Measurements from ENCODE around the gene PROK1. TPM values are rescaled to one million over a fixed set of nuclear protein-coding genes. Genes with fewer than 3 reads are reported as not detected.

The PROK1 gene
- total and polyA plus RNA-seq, 10 of the 15 experiments (the other 5 are each of a cell fraction or from before 2014, with no cell fraction given): not detected

DNA sequence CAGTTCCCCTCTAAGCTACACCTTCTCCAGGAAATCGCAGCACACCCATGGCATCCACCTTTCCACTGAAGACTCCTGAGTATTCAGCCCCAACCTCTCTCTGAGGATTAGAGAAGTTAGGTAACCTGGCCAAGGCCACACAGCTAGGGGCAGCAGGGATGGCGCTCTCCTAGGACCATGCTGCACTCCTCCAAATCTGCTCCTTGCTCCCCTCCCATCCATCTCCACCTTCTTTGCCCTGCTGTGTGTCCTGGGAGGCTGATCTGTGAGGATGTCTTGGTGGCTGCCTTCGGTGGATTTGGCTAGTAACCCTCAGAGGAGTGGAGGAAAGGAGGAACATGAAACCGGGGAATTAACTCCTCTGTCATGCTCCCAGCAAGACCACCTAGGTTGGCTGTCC is 20.0 kb upstream of the PROK1 start:
- no peaks in the 10 kb centered on the region for H3K4me1 ChIP-seq (ENCODE audit: control insufficient read depth, insufficient read depth, low read length)
- H3K79me2 ChIP-seq (ENCODE audit: control insufficient read depth, insufficient read depth, low read length): no peaks in the 10 kb centered on the region
- DNase-seq (ENCODE audit: low read depth, low spot score) (no peak), FAIRE-seq (no peak), ATAC-seq (no peak)
- no peak overlapping the region for H3K4me3 ChIP-seq
- no peak overlapping the region for H3K9ac ChIP-seq (ENCODE audit: control insufficient read depth, insufficient read depth, low read length)
- H3K27me3 ChIP-seq (replicated peaks in 1 of 2; ENCODE audit: control insufficient read depth in 2 of 2, insufficient read depth in 2 of 2, low read length in 1 of 2): peaks cover 0 to 3% of the 10 kb centered on the region in 2 experiments; a peak in 3 of 4 replicates
- H3K4me2 ChIP-seq (ENCODE audit: control insufficient read depth, insufficient read depth): no peak overlapping the region
- no peak overlapping the region for H3K27ac ChIP-seq (ENCODE audit: control insufficient read depth, insufficient read depth)
- H3K36me3 ChIP-seq (ENCODE audit: control insufficient read depth in 2 of 2, insufficient read depth in 2 of 2, low read length in 1 of 2): no peaks in the 10 kb centered on the region
- SMC1A ChIA-PET (ENCODE audit: uncharacterized antibody, unreplicated experiment): interaction anchor here (1.0 to 1.2 kb wide), 2 partner anchors 10 to 23 kb away, joined by 4 read pairs; partner anchors contain the start of gene LAMTOR5
- no peak overlapping the region for H2AFZ ChIP-seq (ENCODE audit: control insufficient read depth, low read depth, low read length)
- RAD21 ChIA-PET (ENCODE audit: unreplicated experiment): interaction anchor here (1.9 kb wide), 1 partner anchor 15 kb away, joined by 4 read pairs; no protein-coding TSS in a partner anchor
- POLR2A ChIA-PET: no interaction called here
- BruUV-seq (replicated peaks): no TSS peak
- CTCF ChIA-PET: interaction anchor here (0.6 to 3.0 kb wide), 6 partner anchors 8 to 234 kb away, joined by 3 to 11 read pairs (median 3); no protein-coding TSS in a partner anchor
- in situ Hi-C loops (cut with MboI): no loop called here
- intact Hi-C loops (cut with micrococcal nuclease; ENCODE audit: unreplicated experiment): no loop called here
- 28% methylated on average over 4 of the region's 4 CpGs for WGBS (ENCODE audit: insufficient coverage, insufficient replicate concordance, low lambda C conversion rate, missing lambda C conversion rate)
- H4K20me1 ChIP-seq (ENCODE audit: control insufficient read depth, insufficient read depth): no peaks in the 10 kb centered on the region
- H3K9me3 ChIP-seq (replicated peaks; ENCODE audit: control insufficient read depth, insufficient read depth, low read length): no peaks in the 10 kb centered on the region
- TF ChIP-seq, protein P1, sequence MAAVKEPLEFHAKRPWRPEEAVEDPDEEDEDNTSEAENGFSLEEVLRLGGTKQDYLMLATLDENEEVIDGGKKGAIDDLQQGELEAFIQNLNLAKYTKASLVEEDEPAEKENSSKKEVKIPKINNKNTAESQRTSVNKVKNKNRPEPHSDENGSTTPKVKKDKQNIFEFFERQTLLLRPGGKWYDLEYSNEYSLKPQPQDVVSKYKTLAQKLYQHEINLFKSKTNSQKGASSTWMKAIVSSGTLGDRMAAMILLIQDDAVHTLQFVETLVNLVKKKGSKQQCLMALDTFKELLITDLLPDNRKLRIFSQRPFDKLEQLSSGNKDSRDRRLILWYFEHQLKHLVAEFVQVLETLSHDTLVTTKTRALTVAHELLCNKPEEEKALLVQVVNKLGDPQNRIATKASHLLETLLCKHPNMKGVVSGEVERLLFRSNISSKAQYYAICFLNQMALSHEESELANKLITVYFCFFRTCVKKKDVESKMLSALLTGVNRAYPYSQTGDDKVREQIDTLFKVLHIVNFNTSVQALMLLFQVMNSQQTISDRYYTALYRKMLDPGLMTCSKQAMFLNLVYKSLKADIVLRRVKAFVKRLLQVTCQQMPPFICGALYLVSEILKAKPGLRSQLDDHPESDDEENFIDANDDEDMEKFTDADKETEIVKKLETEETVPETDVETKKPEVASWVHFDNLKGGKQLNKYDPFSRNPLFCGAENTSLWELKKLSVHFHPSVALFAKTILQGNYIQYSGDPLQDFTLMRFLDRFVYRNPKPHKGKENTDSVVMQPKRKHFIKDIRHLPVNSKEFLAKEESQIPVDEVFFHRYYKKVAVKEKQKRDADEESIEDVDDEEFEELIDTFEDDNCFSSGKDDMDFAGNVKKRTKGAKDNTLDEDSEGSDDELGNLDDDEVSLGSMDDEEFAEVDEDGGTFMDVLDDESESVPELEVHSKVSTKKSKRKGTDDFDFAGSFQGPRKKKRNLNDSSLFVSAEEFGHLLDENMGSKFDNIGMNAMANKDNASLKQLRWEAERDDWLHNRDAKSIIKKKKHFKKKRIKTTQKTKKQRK (IDR thresholded peaks at IDR 0.05; ENCODE audit: low read depth, low read length): no peak
- TF ChIP-seq TCF3 (IDR thresholded peaks at IDR 0.05; ENCODE audit: borderline replicate concordance, insufficient read depth, low read depth, low read length) (no peak), HDAC2 (IDR thresholded peaks at IDR 0.05) (no peak), JUND (IDR thresholded peaks at IDR 0.05; ENCODE audit: low read depth, low read length) (no peak), GABPA (IDR thresholded peaks at IDR 0.05; ENCODE audit: low read depth) (no peak), PAX5 (IDR thresholded peaks at IDR 0.05; ENCODE audit: borderline replicate concordance, low read depth, low read length) (no peak), GATAD2B (conservative IDR thresholded peaks at IDR 0.05; ENCODE audit: low read depth) (no peak), CTCF (IDR thresholded peaks at IDR 0.05 in 2 of 3, conservative IDR thresholded peaks at IDR 0.05 in 1 of 3; ENCODE audit: control insufficient read depth in 2 of 3, extremely low read depth in 1 of 3, insufficient read depth in 1 of 3, low read depth in 3 of 3, low read length in 3 of 3) (no peak), NR2C2 (IDR thresholded peaks at IDR 0.05; ENCODE audit: borderline replicate concordance, control insufficient read depth, insufficient read length, low read depth) (no peak), CBFB (IDR thresholded peaks at IDR 0.05; ENCODE audit: low read depth) (no peak)
- TF ChIP-seq, protein P2, sequence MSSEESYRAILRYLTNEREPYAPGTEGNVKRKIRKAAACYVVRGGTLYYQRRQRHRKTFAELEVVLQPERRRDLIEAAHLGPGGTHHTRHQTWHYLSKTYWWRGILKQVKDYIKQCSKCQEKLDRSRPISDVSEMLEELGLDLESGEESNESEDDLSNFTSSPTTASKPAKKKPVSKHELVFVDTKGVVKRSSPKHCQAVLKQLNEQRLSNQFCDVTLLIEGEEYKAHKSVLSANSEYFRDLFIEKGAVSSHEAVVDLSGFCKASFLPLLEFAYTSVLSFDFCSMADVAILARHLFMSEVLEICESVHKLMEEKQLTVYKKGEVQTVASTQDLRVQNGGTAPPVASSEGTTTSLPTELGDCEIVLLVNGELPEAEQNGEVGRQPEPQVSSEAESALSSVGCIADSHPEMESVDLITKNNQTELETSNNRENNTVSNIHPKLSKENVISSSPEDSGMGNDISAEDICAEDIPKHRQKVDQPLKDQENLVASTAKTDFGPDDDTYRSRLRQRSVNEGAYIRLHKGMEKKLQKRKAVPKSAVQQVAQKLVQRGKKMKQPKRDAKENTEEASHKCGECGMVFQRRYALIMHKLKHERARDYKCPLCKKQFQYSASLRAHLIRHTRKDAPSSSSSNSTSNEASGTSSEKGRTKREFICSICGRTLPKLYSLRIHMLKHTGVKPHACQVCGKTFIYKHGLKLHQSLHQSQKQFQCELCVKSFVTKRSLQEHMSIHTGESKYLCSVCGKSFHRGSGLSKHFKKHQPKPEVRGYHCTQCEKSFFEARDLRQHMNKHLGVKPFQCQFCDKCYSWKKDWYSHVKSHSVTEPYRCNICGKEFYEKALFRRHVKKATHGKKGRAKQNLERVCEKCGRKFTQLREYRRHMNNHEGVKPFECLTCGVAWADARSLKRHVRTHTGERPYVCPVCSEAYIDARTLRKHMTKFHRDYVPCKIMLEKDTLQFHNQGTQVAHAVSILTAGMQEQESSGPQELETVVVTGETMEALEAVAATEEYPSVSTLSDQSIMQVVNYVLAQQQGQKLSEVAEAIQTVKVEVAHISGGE (CRISPR knock-in tag; IDR thresholded peaks at IDR 0.05): no peak
- TF ChIP-seq, protein P3, sequence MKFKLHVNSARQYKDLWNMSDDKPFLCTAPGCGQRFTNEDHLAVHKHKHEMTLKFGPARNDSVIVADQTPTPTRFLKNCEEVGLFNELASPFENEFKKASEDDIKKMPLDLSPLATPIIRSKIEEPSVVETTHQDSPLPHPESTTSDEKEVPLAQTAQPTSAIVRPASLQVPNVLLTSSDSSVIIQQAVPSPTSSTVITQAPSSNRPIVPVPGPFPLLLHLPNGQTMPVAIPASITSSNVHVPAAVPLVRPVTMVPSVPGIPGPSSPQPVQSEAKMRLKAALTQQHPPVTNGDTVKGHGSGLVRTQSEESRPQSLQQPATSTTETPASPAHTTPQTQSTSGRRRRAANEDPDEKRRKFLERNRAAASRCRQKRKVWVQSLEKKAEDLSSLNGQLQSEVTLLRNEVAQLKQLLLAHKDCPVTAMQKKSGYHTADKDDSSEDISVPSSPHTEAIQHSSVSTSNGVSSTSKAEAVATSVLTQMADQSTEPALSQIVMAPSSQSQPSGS (IDR thresholded peaks at IDR 0.05; ENCODE audit: low read length): no peak
- TF ChIP-seq, protein P4, sequence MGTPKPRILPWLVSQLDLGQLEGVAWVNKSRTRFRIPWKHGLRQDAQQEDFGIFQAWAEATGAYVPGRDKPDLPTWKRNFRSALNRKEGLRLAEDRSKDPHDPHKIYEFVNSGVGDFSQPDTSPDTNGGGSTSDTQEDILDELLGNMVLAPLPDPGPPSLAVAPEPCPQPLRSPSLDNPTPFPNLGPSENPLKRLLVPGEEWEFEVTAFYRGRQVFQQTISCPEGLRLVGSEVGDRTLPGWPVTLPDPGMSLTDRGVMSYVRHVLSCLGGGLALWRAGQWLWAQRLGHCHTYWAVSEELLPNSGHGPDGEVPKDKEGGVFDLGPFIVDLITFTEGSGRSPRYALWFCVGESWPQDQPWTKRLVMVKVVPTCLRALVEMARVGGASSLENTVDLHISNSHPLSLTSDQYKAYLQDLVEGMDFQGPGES (IDR thresholded peaks at IDR 0.05): no peak
